PFSK-1 (cell line): ENCODE measurements around the gene GNG8.

Experiments
- FOXP2 ChIP-seq: optimal IDR thresholded peaks from 2 replicates; pipeline ENCODE3; 2011; ENCODE audit warnings: borderline replicate concordance, control low read depth, inconsistent platforms; ENCODE audit not compliant: insufficient read depth; ENCODE audit errors: extremely low read length, extremely low read depth
- POLR2AphosphoS5 ChIP-seq: IDR thresholded peaks from 2 replicates; pipeline ENCODE4 v1.6.1; 2012; ENCODE audit warnings: low read depth, mild to moderate bottlenecking, control low read depth, low read length, moderate library complexity
- REST ChIP-seq, 2 experiments: IDR thresholded peaks; 2 replicates each; pipeline versions ENCODE4 v1.6.1 to v1.8.0; 2011 to 2012; ENCODE audit warnings: low read depth in 2 of 2, low read length in 2 of 2, control low read depth in 1 of 2, inconsistent platforms in 1 of 2, mild to moderate bottlenecking in 1 of 2, moderate library complexity in 1 of 2; ENCODE audit not compliant: insufficient read depth in 1 of 2
- SIN3A ChIP-seq: IDR thresholded peaks from 2 replicates; pipeline ENCODE4 v1.6.1; 2012; ENCODE audit warnings: mild to moderate bottlenecking, low read length, moderate library complexity, borderline replicate concordance; ENCODE audit not compliant: insufficient read depth
- TAF1 ChIP-seq: IDR thresholded peaks from 2 replicates; pipeline ENCODE4 v1.6.1; 2012; ENCODE audit warnings: low read length, control low read depth, borderline replicate concordance; ENCODE audit not compliant: insufficient read depth

The GNG8 gene

GRCh38 chr19:46670813-46671212 lies 34.8 kb upstream of the GNG8 start:
- TF ChIP-seq SIN3A: no peak
- TF ChIP-seq TAF1: no peak
- no peak for TF ChIP-seq REST (IDR thresholded peaks at IDR 0.05; ENCODE audit: insufficient read depth in 1 of 2, low read depth in 2 of 2, low read length in 2 of 2)
- no peak for TF ChIP-seq FOXP2
- TF ChIP-seq POLR2AphosphoS5: no peak

DNA sequence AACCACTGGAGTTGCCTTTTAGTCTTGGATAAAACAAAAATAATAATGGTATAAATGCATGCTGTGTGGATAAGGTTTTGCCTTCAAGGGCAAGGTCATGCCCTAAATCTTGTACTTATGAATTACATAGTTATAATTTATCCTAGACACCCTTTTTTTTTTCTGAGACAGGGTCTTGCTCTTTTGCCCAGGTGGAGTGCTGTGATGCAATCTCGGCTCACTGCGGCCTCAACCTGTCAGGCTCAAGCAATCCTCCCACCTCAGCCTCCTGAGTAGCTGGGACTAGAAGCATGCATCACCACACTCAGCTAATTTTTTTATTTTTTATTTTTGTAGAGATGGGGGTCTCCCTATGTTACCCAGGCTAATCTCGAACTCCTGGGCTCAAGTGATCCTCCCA lies 32.7 kb upstream of the GNG8 start:
- TF ChIP-seq TAF1 (no peak), POLR2AphosphoS5 (no peak), REST (IDR thresholded peaks at IDR 0.05; ENCODE audit: insufficient read depth in 1 of 2, low read depth in 2 of 2, low read length in 2 of 2) (no peak), SIN3A (no peak), FOXP2 (no peak)

DNA sequence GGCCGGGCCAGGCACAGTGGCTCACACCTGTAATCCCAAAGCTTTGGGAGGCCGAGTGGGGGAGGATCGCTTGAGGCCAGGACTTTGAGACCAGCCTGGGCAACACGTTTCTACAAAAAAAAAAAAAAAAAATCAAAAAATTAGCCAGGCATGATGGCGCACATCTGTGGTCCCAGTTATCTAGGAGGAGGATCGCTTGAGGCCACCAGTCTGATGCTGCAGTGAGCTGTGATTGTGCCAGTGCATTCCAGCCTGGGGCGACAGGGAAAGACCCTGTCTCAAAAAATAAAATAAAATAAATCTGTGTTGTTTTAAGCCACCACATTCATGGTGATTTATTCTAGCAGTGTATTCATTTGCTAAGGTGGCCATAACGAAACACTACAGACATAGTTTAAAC lies 29.1 kb upstream of the GNG8 start:
- TF ChIP-seq POLR2AphosphoS5 (no peak), TAF1 (no peak), FOXP2 (no peak), SIN3A (no peak), REST (IDR thresholded peaks at IDR 0.05; ENCODE audit: insufficient read depth in 1 of 2, low read depth in 2 of 2, low read length in 2 of 2) (no peak)

GRCh38 chr19:46661735-46662592 lies 26.0 kb upstream of the GNG8 start:
- TF ChIP-seq SIN3A: no peak
- no peak for TF ChIP-seq TAF1
- TF ChIP-seq FOXP2: no peak
- TF ChIP-seq POLR2AphosphoS5: no peak
- TF ChIP-seq REST (IDR thresholded peaks at IDR 0.05; ENCODE audit: insufficient read depth in 1 of 2, low read depth in 2 of 2, low read length in 2 of 2): no peak
